T1000 (cell line): ENCODE measurements around the gene HPSE2.

Experiments used
- DNase-seq: peaks from one replicate; lab custom pipeline; 2025; ENCODE audit warnings: mixed read lengths; lab: John Stamatoyannopoulos, UW

Gene HPSE2

DNA sequence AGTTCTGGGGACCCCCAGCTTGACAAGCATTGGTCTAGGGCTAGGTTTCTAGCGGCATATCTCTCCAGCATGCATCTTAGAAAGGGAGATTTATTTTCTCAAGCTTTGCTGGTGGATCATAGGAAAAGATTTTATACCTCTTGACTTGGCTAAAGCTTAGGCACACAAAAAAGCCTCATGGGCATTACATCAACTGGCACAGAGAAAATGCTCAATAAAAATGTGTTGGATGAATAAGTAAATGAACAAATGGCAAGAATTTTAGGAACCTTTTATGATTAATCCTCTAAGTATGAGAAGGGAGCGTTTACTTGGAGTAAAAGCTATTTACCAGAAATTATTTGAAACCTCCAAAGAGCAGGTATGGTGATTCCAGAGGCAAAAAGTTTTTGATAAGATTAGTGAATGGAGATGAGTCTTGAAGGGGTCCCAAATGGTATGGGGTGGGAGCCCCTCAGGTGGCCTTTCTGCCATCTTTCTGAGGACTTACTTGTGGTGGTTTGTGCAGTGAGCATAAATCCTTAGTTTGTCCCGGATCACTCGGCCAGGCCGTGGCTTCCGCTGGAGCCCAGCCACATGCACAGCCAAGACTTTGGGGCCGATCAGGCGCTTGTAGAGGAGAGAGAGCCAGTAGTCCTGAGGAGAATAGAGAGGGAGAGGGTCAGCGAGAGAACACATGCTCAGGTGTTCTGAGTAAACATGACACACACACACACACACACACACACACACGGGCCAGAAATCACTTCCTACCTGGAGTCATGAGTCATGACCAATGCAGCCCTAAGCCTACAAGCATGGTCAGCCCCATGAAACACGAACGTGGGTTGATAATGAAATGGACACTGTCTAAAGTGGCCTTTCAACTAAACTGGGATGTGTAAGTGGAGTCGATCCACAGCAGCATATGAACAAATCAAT is 745.8 kb downstream of the HPSE2 start:
- DNase-seq: no peak

DNA sequence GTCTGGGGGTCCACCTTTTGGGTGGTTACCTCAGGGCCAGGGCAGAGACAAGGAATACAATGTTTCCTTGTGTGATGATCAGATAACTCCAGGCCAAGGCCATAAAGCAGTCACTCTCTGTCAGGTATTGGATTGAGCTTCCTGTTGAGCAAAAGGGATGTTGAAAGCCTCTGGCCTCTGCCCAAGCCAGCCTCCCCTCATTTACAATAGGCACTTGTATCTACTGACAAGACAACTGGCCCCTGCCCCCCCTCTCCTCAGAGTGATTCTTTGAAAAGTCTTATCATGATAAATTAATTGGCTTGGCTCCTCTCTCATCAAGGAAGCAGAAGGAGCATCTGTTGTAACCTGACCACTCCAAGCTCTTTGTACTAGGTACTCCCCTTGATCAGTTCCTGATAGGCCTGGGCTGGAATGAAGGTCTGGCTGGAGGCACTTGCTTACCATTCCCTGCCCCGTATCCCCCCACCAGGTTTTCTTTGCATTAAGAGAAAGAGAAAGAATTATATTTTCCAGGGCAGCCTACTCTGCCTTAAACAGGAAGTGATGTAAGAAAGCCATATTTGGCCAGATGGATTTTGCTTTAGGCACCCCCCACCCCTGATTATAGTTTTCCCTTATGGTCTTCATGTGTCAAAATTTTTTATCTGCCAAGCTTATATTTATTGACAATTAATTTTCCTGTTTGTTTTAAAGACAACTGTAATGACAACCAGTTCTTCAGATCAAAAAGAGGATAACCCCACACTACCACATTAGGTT is 746.8 kb downstream of the HPSE2 start:
- DNase-seq: no peak

DNA sequence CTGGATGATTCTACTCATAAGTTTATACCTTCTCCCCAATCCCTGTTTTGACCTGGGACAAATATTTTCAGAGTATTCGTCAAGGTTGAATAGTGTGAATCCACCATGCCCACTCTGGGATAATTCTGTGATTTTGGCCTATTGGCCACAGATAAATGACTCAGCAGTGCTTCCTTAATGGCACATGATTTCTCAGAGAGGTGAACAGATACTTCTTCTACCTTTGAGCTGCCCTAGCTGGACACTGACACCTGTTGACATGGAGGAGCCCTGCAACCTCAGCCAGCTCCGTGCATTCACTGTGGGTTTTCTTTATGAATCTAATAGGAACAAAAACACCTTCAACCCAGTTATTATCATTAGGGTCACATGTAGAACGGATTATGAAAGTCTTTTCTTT is 748.0 kb downstream of the HPSE2 start:
- no peak for DNase-seq

DNA sequence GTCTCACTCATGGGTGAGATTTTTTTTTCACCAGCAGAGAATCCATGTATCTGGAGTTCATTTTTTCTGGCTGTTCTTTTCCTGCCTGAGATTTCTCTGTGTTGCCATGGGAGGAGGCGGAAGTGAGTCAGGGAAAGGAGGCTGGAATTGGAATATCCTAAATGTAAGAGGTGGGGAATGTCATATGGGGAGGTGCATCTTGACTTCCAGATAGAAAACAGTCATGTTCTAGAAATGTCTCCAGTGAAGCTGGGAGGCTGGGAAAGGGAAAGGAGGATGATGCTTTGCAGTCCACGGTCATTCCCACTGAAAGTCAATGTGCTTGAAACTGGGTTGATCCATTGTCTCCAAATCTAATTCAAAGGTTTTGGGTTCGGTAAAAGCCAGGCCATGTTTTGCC is 749.2 kb downstream of the HPSE2 start:
- no peak for DNase-seq

DNA sequence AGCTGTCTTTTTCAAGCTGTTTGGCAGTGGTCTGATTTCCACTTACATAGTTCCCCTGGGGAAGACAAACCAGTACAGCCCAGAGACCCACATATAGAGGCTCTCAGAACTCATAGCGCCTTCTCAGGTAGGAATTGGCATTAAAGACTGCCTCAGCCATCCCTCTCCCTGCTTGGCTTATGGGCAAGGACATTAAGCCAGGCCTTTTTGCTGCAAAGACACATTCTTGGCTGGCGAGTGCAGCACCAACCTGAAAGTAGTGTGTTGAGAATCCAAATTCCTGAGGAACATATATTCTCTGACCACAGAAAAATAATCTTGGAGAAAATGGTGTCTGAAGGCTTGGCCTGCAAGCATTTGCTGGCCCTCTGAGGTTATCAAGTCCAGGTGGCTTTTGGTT is 749.7 kb downstream of the HPSE2 start:
- no peak for DNase-seq

DNA sequence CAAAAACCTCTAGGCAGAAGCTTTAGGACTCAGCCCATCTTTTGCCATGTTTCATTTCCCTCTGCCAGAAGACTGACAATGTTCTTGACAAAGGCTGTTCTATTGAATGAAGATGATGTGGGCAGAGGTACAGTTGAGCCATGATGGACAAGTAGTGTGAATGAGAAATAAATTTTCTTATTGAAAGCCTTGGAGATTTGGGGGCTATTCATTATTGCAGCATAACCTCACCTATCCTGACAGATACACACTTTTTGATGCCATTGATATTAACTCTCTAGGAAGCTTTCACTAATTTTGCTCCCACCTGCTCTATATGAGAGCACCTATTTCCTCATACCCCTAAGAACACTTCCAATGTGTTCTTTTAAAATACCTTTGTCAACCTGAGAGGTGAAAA is 752.0 kb downstream of the HPSE2 start:
- no peak for DNase-seq

DNA sequence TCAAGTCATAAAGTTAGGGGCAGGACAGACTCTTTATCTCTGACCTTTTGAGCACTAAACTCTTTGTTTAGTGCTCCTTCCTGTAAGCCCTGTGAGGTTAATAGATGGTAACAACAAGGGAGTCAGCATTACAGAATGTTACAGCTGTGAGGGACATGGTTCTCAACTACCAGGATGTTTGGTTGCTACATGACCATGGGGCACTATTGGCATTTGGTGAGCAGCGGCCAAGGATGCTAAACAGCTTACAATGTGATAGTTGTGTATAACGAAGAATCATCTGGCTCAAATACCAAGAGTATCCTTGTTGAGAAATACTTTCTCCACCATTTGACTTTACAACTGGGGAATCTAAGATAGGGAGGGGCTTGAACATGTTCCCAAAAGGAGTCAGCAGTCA is 753.6 kb downstream of the HPSE2 start:
- no peak for DNase-seq

DNA sequence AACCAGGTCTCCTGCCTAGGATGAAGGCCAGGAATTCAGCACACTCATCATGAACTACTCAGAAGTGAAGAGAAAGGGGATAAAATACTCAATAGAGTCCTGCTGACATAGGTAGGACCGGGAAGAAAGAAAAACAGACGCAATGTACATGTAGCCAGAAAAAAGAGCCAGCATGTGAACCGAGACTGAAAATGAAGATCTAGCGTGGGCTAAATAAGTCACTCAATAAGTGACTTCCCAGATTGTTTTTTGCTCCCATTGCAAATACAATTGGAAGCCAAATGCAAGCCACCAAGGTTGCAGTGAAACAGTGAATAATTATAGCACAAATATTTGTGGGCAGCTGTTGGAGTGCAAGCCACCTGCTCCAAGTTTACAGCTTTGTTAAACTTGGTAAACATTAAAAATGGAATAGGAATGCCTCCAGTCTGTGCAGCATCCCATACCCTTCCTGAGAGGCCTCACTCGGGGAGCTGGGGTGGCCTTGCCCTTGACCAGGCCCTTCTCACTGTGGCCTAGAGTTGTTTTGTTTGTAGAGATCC is 754.2 kb downstream of the HPSE2 start:
- DNase-seq: no peak

DNA sequence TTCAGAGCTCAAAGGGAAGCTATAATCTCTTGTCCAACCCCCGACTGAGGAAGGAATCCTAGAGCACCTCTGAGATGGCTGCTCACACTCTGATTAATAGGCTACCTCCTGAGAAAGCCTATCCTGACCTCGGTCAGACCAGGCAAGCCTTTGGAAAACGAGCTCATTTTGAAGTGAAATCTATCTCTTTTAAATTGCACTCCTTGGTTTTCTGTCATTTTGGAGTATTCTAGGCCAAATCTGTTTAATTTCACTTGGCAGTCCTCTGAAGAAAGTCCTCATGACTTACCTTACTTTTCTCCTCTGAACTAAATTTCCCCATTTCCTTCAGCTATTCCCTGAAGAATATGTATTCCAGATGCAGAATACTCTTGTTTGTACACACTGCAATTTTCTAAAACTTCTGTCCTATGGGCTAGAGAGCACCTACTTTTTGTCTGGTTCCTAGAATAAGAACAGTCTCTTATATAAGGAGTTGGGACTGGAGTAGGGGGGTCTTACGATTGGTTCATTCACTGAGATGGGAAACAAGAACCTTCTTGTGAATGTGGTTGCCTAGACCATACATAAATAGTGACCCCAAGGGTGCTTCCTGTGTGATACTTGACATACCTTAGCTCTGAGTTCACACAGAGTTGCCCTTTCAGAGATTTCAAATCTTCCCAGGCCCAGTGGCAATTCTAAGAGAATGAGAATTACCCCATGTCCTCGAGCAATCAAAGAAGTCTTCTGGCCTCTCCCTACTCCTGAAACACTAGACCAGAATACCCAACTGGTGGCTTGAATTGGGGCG is 757.0 kb downstream of the HPSE2 start:
- DNase-seq: no peak

DNA sequence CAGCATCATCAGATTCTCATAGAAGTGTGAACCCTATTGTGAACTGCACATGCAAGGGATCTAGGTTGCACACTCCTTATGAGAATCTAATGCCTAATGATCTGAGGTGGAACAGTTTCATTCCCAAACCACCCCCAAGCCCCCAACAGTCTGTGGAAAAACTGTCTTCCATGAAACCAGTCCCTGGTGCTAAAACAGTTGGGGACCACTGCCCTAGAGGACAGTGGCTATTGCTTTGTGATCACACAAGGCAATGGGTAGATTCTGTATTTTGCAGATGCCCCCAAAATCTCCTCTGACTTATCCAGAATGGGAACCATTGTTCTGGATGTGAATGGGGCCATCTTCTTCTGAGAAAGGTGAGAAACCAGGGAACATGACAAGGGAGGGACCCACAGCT is 757.8 kb downstream of the HPSE2 start:
- no peak for DNase-seq

DNA sequence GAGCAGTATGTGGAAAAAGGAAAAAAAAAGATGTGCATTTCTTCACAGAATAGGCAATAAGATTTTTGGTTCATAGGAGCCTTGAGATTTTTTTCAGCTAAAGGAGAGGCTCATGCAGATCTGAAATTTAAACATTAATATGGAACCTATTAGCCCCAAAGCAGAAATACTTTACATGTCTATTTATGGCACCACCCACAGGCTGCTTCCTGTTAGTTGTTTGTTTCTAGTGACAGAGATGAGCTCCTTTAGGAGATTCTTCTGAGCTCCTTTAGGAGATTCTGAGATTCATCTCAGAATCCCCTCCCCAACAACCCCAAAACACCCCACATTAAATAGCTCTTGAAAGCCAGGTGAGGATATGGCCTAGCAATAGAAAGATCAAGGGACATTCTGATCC is 761.0 kb downstream of the HPSE2 start:
- DNase-seq: no peak

DNA sequence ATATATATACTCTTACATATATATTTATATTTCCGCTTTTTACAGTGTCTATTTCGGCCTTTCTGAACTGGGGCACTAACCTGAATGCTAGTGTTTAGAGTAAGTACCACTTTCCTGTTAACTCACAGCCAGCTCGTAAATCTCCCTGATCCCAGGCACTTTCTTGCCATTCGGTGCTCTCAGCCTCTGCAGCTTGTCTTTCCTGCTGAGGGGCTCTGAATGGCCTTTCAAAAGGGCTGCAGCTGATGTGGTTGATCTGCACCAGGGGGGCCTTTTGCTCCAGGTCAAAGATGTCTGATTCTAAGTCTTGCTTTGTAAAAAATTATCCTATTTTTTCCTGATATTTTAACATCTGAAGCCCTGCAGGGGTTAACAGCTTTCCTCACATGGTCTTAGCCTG is 763.5 kb downstream of the HPSE2 start:
- DNase-seq: no peak

DNA sequence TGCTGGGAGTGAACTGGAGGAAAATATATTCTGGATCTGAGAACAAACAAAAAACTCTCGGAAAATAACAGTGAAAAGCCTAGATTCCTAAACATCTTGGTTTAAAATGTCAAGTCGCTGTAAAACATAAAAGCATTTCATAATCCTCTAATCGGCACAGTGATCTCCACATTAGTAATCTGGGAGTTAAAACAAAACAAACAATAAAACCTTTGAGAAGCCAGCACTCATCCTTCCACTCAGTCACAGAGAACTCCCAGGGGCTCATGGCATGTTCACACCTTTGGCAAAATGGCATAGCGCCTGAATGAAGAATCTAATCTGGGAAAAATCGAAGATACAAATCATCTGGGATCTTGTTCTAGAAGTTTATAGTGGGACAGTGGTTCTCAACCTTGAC is 764.8 kb downstream of the HPSE2 start:
- DNase-seq: no peak

DNA sequence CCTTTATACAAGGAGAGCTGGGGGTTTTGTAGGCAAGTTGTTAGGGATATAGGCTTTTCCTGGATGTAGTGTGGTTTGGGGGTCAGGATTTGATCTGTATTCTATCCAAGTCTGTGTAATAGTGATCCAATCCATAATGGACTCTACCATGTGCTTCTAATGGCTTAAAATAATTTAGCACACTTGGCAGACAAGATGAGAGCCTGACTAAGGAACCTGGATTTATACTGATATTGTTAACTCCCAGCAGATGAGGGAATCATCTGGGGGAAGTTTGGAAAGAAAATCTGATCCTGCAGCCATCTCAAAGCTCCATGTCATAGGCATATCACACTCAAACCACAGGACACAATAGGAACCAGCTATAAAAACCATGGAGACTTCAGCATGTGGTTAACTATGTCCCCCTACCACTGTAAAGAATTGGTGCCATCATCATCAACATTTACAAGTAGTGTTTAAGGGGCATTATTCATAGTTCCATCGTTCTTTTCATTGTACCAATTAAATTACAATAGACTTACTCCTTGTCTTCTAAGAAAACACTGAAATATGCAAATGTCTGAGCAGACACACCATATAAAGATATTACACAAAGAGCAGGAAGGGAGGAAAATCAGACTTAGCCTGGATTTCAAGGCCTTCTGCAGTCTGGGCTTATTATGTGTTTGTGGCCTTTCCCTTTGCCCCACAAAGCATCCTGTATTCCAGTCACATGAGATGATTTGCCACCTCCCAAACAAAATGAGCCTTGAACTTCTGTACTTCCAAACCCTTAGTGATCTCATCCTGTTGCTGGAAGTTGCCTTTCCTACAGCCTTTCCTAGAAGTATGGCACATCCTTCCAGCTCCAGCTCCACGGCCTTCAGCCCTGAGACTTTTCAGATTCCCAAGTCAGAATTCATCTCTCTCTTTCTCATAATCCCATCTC is 766.4 kb downstream of the HPSE2 start:
- no peak for DNase-seq

DNA sequence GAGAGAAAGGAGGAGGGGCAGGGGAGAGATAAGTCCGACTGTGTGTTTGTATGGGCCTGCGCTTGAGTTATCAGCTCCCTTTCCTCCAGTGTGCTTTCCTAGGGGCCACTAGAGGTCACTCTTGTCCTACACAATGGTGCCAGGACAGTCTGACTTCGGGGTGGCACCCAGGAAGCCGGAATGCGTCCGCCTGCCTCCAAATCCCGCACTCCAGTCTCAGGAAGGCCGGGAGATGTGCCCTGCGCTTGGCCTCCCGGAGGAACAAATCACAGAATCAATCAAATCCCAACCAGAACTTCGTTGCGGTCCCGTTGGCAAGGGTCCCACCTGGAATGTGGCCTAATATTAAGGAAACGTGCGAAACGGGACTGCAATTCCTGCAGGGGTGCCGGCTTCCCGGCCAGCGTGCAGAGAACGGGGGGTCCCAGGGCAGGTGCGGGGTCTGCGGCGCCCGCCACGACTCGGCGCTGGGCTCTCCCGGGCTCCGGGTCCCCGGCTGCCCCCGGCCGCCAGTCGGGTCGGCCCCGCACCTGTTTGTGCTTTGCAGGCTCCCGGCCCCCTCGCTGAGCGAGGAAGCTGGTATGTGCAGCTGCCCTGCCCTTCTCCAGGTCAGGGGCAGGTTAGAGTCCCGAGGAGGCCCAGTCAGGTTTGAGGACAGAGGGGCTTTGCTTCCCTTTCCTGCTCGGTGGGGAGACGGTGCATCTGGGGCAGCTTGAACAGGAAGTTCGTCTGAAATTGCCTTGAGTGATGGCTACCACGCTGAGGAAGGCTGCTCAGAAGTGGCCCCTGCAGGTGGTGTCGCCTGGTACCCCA is 767.9 kb downstream of the HPSE2 start:
- DNase-seq: peak; percentile 49

DNA sequence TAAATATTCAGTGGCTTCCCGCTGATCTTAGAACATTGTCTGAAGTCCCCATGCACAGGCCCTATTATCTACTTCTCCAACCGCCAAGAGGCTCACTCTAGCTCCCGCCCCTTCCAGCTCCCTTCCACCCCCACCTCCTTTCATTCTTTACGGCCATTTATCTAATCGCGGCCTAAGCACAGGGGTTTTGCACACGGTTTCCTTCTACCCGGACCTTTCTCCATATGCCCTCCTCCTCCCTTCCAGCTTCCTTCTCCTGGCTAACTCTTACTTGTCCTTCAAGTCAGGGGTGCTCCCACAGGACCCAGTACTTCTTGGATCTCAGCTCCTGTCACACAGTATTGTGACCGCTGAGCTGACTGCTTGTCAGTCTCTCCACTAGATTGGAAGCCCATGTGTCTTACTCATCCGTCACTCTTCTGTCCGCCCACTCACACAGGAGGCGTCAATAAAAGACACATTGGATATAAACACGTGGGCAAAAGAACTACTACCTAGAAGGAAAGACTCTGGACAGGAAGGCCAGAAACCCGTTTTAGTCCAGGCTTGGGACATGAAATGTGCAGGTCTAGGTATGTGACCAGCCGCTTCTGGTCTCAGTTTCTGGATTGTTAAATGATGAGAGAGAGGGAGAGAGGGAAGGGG is 768.7 kb downstream of the HPSE2 start:
- no peak for DNase-seq

DNA sequence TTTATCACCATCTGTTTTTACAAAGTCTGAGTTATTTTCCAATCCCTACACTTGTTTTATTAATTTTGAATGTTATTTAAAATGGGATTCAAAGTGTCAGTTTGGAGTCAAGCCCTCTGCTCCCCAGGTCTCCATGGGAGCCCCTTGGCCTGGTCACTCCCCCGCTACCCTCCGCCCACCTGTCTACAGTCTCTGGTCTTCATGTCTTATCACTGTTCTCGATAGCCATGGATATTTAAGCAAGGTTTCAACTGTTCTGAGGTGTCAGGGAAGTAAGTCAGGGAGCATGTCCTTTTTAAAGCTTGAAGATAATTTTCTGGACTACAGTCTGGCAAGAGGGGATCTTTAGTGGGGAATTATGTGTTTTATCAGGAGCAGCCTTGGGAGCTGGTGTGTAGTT is 769.8 kb downstream of the HPSE2 start:
- no peak for DNase-seq

DNA sequence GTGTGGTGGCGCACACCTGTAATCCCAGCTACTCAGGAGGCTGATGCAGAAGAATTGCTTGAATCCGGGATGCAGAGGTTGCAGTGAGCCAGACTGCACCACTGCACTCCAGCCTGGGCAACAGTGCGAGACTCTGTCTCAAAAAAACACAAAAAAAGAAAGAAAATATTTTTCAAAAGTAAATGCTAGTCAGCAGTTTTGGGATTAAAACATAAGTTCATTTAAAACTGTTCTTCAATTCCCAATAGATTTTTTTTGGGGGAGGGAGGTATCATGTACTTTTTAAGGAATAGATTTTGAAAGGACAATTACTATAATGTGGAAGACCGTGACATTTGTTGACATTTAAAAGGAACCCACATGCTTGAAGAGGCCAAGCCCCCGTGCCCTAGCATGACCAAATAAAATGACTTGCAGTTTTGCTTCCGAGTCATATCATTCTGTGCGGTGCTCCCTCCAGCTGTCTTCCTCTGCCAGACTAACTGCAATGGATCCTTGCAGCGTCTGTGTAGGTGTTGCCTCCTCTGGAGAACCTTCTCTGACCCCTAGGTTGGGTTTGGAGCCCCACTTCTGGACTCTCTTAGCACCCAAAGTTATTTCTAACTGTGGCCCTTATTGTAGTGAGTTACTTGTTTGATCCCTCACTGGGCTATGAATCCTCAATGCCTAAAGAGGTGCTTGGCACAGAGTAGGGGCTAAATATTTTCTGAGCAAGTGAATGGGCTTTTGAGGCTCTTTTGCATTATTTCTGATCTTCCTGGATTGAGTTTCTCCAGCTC is 771.5 kb downstream of the HPSE2 start:
- DNase-seq: no peak

DNA sequence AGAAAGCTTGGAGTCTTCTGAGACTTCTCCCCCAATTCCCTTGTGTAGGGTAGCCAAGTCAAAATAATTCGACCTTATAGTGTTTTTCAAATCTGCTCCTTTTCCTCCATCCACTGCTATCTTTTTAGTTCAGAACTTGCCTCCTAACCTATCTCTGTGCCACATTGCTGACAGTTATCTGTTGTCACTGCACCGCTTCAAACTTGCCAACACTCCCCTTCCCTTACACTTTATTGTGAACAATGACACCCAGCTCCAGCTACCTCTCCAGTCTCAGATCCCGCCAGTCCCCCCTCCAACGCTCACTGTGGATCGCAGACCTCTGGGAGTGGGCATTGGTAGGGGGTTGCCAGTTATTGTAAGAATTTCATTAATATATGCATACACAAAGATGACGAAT is 772.6 kb downstream of the HPSE2 start:
- DNase-seq: no peak
